Hepatocyte (in vitro differentiated cells): ENCODE results near the gene RCOR2. TPM values are rescaled to one million over a fixed set of nuclear protein-coding genes. Genes with fewer than 3 reads are reported as not detected.

Source experiments
- DNase-seq: peaks from one replicate; pipeline ENCODE4 v3.0.0-alpha.2; 2016; ENCODE audit warnings: low spot score
- H2AFZ ChIP-seq: fragments of 200-600 bp; sonication (generic); 2 replicates; pipeline ENCODE4 v1.6.0; 2016; ENCODE audit warnings: antibody characterized with exemption, mild to moderate bottlenecking
- H3K27ac ChIP-seq: fragments of 200-600 bp; sonication (generic); 2 replicates; pipeline ENCODE4 v1.5.1; 2016; ENCODE audit warnings: mild to moderate bottlenecking
- H3K27me3 ChIP-seq: fragments of 200-600 bp; sonication (generic); 2 replicates; pipeline ENCODE4 v1.6.1; 2016
- H3K36me3 ChIP-seq: fragments of 200-600 bp; sonication (generic); replicated peaks from 2 replicates; pipeline ENCODE4 v1.5.1; 2016; ENCODE audit warnings: low read depth; ENCODE audit not compliant: insufficient read depth
- H3K4me1 ChIP-seq: fragments of 200-600 bp; sonication (generic); 2 replicates; pipeline ENCODE4 v1.5.1; 2016; ENCODE audit warnings: mild to moderate bottlenecking, moderate library complexity; ENCODE audit not compliant: insufficient read depth
- H3K4me2 ChIP-seq: fragments of 200-600 bp; sonication (generic); 2 replicates; pipeline ENCODE4 v1.6.0; 2016
- H3K4me3 ChIP-seq: fragments of 200-600 bp; sonication (generic); 2 replicates; pipeline ENCODE4 v1.5.1; 2016; ENCODE audit warnings: mild to moderate bottlenecking
- H3K79me2 ChIP-seq: fragments of 200-600 bp; sonication (generic); 2 replicates; pipeline ENCODE4 v1.6.0; 2017; ENCODE audit warnings: mild to moderate bottlenecking
- H3K9me2 ChIP-seq: fragments of 200-600 bp; sonication (generic); replicated peaks from 2 replicates; pipeline ENCODE4 v1.6.0; 2017; ENCODE audit warnings: mild to moderate bottlenecking; ENCODE audit not compliant: insufficient read depth
- H3K9me3 ChIP-seq: fragments of 200-600 bp; sonication (generic); 2 replicates; pipeline ENCODE4 v1.5.1; 2016; ENCODE audit warnings: low read depth, mild to moderate bottlenecking
- H4K20me1 ChIP-seq: fragments of 200-600 bp; sonication (generic); 2 replicates; pipeline ENCODE4 v1.6.0; 2016; ENCODE audit warnings: mild to moderate bottlenecking; ENCODE audit not compliant: insufficient read depth, poor library complexity, severe bottlenecking
- CTCF ChIP-seq: fragments of 200-600 bp; sonication (generic); IDR thresholded peaks from 2 replicates; pipeline ENCODE4 v1.5.1; 2016; ENCODE audit warnings: antibody characterized with exemption, mild to moderate bottlenecking; ENCODE audit not compliant: poor library complexity
- EZH2 ChIP-seq: fragments of 200-600 bp; sonication (generic); IDR thresholded peaks from 2 replicates; pipeline ENCODE4 v1.6.1; 2016; ENCODE audit warnings: antibody characterized with exemption, mild to moderate bottlenecking, borderline replicate concordance
- EZH2phosphoT487 ChIP-seq: fragments of 200-600 bp; sonication (generic); IDR thresholded peaks from one replicate; pipeline ENCODE4 v1.6.1; 2018; ENCODE audit warnings: antibody characterized with exemption, mild to moderate bottlenecking, low read depth, moderate library complexity; ENCODE audit not compliant: unreplicated experiment, severe bottlenecking
- whole genome bisulfite sequencing: methylation state at CpG from one replicate; pipeline ENCODE4 v1.1.6; 2016; ENCODE audit warnings: low lambda C conversion rate; ENCODE audit errors: missing lambda C conversion rate; 5-methylcytosine and 5-hydroxymethylcytosine counted together
- polyA plus RNA-seq: library from polyadenylated mRNA; unstranded; fragments of >200 nt; fragmentation: Nextera tagmentation; extraction: Ambion mirVana; gene quantifications from 2 replicates; pipeline ENCODE4 v1.2.1, GENCODE V29; 2016
- total RNA-seq: library from RNA; depleted of rRNA; stranded (reverse); fragments of >200 nt; gene quantifications from 2 replicates; pipeline ENCODE4 v1.2.3, GENCODE V29; 2014

The RCOR2 gene
- total and polyA plus RNA-seq, 2 experiments from 2014 or later = 3.5 to 4.3 TPM

DNA sequence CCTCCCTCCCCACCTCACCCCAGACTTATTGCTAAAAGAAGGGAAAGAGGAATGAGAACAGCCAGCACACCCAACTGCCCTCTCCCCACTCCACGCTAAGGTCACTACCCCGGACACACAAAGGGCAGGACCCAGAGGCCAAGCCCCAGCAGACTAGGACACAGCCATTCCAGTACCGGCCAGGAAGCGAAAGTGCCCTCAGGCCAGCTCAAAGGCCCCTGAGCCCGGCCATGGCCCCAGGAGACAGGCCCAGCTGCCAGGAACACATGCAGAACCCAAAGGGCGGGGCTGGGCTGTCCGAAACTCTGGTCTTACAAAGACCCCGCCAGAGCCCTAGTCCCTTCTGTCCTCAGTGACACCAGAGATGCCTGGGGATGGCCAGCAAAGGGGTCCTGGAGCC, 5.5 kb downstream of the RCOR2 start:
- no peak for DNase-seq
- Histone ChIP-seq H3K36me3 (no peaks in the 10 kb centered on the region), H3K4me3 (no peak overlapping the region), H2AFZ (no peak overlapping the region), H4K20me1 (no peaks in the 10 kb centered on the region), H3K9me3 (no peaks in the 10 kb centered on the region), H3K9me2 (no peaks in the 10 kb centered on the region), H3K79me2 (peaks cover 7% of the 10 kb centered on the region), H3K27me3 (no peaks in the 10 kb centered on the region), H3K4me2 (no peak overlapping the region), H3K4me1 (peaks cover 25% of the 10 kb centered on the region), H3K27ac (no peak overlapping the region)
- TF ChIP-seq EZH2 = no peak
- TF ChIP-seq CTCF = no peak
- no peak for TF ChIP-seq EZH2phosphoT487
- WGBS = 90% methylated on average over 8 of the region's 8 CpGs

- H3K4me1 ChIP-seq = peaks cover 19% of the 10 kb centered on the region
- H3K4me3 ChIP-seq = no peak overlapping the region
- H3K27ac ChIP-seq = peak overlapping the region; percentile 51
- H2AFZ ChIP-seq = no peak overlapping the region
- no peaks in the 10 kb centered on the region for H4K20me1 ChIP-seq
- no peak overlapping the region for H3K4me2 ChIP-seq
- DNase-seq = no peak
- no peaks in the 10 kb centered on the region for H3K27me3 ChIP-seq
- peaks cover under 1% of the 10 kb centered on the region for H3K79me2 ChIP-seq
- 63% methylated on average over 1 of the region's 9 CpGs for WGBS
- no peaks in the 10 kb centered on the region for H3K36me3 ChIP-seq
- TF ChIP-seq CTCF (no peak), EZH2 (no peak), EZH2phosphoT487 (no peak)
- no peaks in the 10 kb centered on the region for H3K9me2 ChIP-seq
- no peaks in the 10 kb centered on the region for H3K9me3 ChIP-seq
Measured at GRCh38 chr11:63910675-63911074, 6.3 kb downstream of the RCOR2 start.

DNA sequence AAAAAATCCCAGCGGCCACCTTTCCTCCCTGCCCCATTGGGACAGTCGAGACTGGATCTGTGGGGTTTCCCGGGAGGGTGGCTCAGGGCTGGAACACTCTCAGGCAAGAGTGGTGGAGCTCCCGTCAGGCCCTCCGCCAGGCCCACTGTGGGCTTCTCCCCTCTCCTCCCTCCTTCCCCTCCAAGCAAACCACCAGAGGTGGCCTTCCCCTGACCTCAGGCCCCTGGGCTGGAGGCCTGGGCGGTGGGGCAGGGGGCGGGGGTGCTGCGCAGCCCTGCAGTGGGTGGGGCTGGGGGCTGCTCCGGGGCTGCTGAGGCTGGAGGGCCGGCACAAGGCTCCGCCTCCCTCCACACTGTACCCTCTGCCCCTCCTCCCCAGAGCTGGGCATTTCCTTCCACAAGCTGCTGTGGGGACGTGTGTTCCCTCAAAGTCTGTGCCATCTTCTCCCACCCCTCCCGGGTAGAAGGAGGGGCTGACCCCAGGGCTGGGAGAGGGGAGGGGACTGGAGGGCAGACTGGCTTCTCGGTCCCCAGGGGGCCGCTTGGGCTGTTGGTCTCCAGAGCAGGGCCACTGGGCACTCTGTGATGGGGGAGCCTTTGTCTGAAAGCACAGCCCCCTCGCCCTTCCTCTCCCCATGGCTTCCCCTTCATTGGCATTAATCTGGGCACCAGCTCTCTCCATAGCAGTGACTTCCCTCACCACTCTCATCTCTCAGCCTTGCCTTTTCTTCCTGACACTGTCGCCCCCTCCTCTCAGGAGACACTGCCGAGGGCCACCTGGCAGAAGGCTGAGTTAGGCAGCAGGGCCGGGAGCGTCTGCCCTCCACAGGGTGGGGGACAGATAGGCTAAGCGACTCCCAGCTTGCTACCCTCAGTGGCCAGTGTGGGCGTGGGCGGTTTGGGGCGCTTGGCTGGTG, 7.1 kb downstream of the RCOR2 start:
- no peak overlapping the region for H2AFZ ChIP-seq
- 61% methylated on average over 20 of the region's 24 CpGs for WGBS
- no peaks in the 10 kb centered on the region for H3K9me2 ChIP-seq
- peak overlapping the region; percentile 60 for H3K27ac ChIP-seq
- H3K79me2 ChIP-seq = no peaks in the 10 kb centered on the region
- H3K36me3 ChIP-seq = no peaks in the 10 kb centered on the region
- no peaks in the 10 kb centered on the region for H3K9me3 ChIP-seq
- no peak for DNase-seq
- H3K4me1 ChIP-seq = peaks cover 14% of the 10 kb centered on the region
- peak overlapping the region; percentile 11 for H3K4me2 ChIP-seq
- H3K4me3 ChIP-seq = no peak overlapping the region
- H4K20me1 ChIP-seq = no peaks in the 10 kb centered on the region
- no peak for TF ChIP-seq CTCF
- no peak for TF ChIP-seq EZH2
- no peak for TF ChIP-seq EZH2phosphoT487
- no peaks in the 10 kb centered on the region for H3K27me3 ChIP-seq
